Kidney capillary endothelial cell (primary cell): ENCODE measurements around the gene SCRT2.
"Not testable (repeated sequence)": the region's sequence is repeated elsewhere in the genome, so short reads cannot be mapped to it uniquely, and the experiment has no call there.

ENCODE experiments used
- DNase-seq: peaks from one replicate; pipeline ENCODE4 v3.0.0-alpha.2; 2018; ENCODE audit warnings: low spot score

Gene SCRT2

GRCh38 chr20:699811-700338, 24.3 kb upstream of the SCRT2 start:
- DNase-seq, result no peak

- DNase-seq, result no peak
Measured at GRCh38 chr20:699342-699741, 23.7 kb upstream of the SCRT2 start.

- DNase-seq, result no peak
Measured at GRCh38 chr20:698276-698675, 22.7 kb upstream of the SCRT2 start.

- DNase-seq, result no peak
Measured at GRCh38 chr20:697826-698225, 22.2 kb upstream of the SCRT2 start.

GRCh38 chr20:695165-695866, 19.7 kb upstream of the SCRT2 start:
- no peak for DNase-seq

- no peak for DNase-seq
Measured at GRCh38 chr20:694496-694895, 18.9 kb upstream of the SCRT2 start.

- not testable (repeated sequence) for DNase-seq
Measured at GRCh38 chr20:693786-694185, 18.2 kb upstream of the SCRT2 start.

- DNase-seq, result no peak
Measured at GRCh38 chr20:692044-692443, 16.4 kb upstream of the SCRT2 start.

GRCh38 chr20:689947-690346, 14.3 kb upstream of the SCRT2 start:
- DNase-seq, result no peak

- DNase-seq, result no peak
Measured at GRCh38 chr20:689348-689747, 13.7 kb upstream of the SCRT2 start.

- no peak for DNase-seq
Measured at GRCh38 chr20:688809-689212, 13.2 kb upstream of the SCRT2 start.

- no peak for DNase-seq
Measured at GRCh38 chr20:687468-688203, 12.0 kb upstream of the SCRT2 start.

GRCh38 chr20:684676-685319, 9.2 kb upstream of the SCRT2 start:
- no peak for DNase-seq

GRCh38 chr20:682123-682522, 6.5 kb upstream of the SCRT2 start:
- no peak for DNase-seq

GRCh38 chr20:680638-681187, 5.1 kb upstream of the SCRT2 start:
- no peak for DNase-seq

- DNase-seq, result no peak
Measured at GRCh38 chr20:677957-678356, 2.4 kb upstream of the SCRT2 start.

- DNase-seq, result no peak
Measured at GRCh38 chr20:676967-677366, 1.4 kb upstream of the SCRT2 start.

GRCh38 chr20:676315-676937, 824 bp upstream of the SCRT2 start:
- no peak for DNase-seq

- DNase-seq, result no peak
Measured at GRCh38 chr20:675033-675452, 559 bp downstream of the SCRT2 start.

GRCh38 chr20:673603-674001, 2.0 kb downstream of the SCRT2 start:
- no peak for DNase-seq

- DNase-seq, result no peak
Measured at GRCh38 chr20:672963-673602, 2.5 kb downstream of the SCRT2 start.
